Calu3 (cell line): Measurements from ENCODE around the gene ANXA10. TPM values are rescaled to one million over a fixed set of nuclear protein-coding genes. Genes with fewer than 3 reads are reported as not detected.
"Not testable (repeated sequence)": the region's sequence is repeated elsewhere in the genome, so short reads cannot be mapped to it uniquely, and the experiment has no call there.

ENCODE experiments used
- BruUV-seq: library from RNA; stranded (reverse); fragments of 400-500 nt; replicated peaks from 2 replicates; lab custom pipeline; 2021; lab: Mats Ljungman, UMichigan
- CTCF ChIA-PET: fragments of 300-600 bp; sonication (Branson Sonifier 250); formaldehyde crosslinking; loops from one replicate; lab custom pipeline; 2022; ENCODE audit warnings: antibody characterized with exemption; lab: Charles Lee
- DNase-seq: peaks from one replicate; pipeline ENCODE4 v3.0.0; 2022
- H3K27ac Mint-ChIP-seq: one replicate; pipeline ENCODE4 v1.8.0; 2022; ENCODE audit warnings: mixed read lengths; ENCODE audit not compliant: unreplicated experiment
- H3K27me3 Mint-ChIP-seq: one replicate; pipeline ENCODE4 v1.8.0; 2022; ENCODE audit warnings: mixed read lengths; ENCODE audit not compliant: unreplicated experiment
- H3K36me3 Mint-ChIP-seq: one replicate; pipeline ENCODE4 v1.8.0; 2022; ENCODE audit warnings: mild to moderate bottlenecking, moderate library complexity, mixed read lengths; ENCODE audit not compliant: insufficient read depth, unreplicated experiment
- H3K4me1 Mint-ChIP-seq: one replicate; pipeline ENCODE4 v1.8.0; 2022; ENCODE audit warnings: mild to moderate bottlenecking, low read depth, mixed read lengths; ENCODE audit not compliant: unreplicated experiment
- H3K4me3 Mint-ChIP-seq: one replicate; pipeline ENCODE4 v1.8.0; 2022; ENCODE audit warnings: mild to moderate bottlenecking, low read depth, moderate library complexity, mixed read lengths; ENCODE audit not compliant: unreplicated experiment
- H3K9me3 Mint-ChIP-seq: one replicate; pipeline ENCODE4 v1.8.0; 2022; ENCODE audit warnings: low read depth, mixed read lengths; ENCODE audit not compliant: unreplicated experiment
- CTCF ChIP-seq: fragments of 200-600 bp; IDR thresholded peaks from one replicate; pipeline ENCODE4 v1.8.0; 2022; ENCODE audit warnings: antibody characterized with exemption; ENCODE audit not compliant: unreplicated experiment
- intact Hi-C: fragments of 100-400 bp; cut with micrococcal nuclease; formaldehyde crosslinking; loops from one replicate; pipeline ENCODE4 v1.10.0; 2022; ENCODE audit not compliant: unreplicated experiment
- total RNA-seq: library from RNA; stranded (reverse); gene quantifications from 2 replicates; pipeline ENCODE4 v1.2.3, GENCODE V29; 2022

ANXA10 gene
- total RNA-seq, 1 experiment from 2014 or later: 43.2 TPM

DNA sequence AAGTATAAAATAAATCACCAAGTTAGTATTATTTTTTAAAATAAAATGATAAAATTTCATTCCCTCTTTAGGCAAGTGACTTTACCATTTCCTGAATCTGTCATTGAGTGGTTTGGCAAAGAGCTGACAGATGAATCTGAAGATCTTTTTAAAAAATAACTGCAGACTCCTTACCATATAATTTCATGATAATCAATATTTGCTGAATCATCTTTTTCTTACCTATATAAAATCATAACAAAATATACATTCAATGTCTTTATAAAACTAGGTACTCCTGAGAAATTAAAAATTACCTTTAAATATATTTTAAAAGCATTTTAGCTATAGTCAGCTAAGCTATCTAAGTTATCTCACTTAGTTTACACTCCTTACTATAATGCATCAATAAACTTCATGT lies 17.2 kb downstream of the ANXA10 start:
- BruUV-seq: no TSS peak
- intact Hi-C loops: no loop called here
- DNase-seq: no peak
- Mint-ChIP-seq H3K4me1 (no peaks in the 10 kb centered on the region), H3K27ac (no peak overlapping the region), H3K9me3 (no peaks in the 10 kb centered on the region), H3K36me3 (no peaks in the 10 kb centered on the region), H3K4me3 (no peak overlapping the region), H3K27me3 (no peaks in the 10 kb centered on the region)
- CTCF ChIA-PET: no interaction called here
- no peak for TF ChIP-seq CTCF

DNA sequence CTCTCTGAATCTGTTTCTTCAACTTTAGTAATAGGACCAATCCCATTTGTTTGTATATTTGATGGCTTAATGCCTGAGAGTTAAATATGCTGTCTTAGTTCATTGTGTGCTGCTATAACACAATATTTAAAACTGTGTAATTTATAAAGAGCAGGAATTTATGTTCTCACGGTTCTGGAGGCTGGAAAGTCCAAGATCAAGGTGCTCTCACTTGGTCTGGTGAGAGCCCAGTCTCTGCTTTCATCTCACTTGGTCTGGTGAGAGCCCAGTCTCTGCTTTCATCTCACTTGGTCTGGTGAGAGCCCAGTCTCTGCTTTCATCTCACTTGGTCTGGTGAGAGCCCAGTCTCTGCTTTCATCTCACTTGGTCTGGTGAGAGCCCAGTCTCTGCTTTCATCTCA lies 20.7 kb downstream of the ANXA10 start:
- H3K36me3 Mint-ChIP-seq, H3K27me3 Mint-ChIP-seq, intact Hi-C loops: not testable (repeated sequence)

GRCh38 chr4:168118116-168118655 lies 25.8 kb downstream of the ANXA10 start:
- DNase-seq: no peak
- no peak overlapping the region for H3K27ac Mint-ChIP-seq
- H3K4me1 Mint-ChIP-seq: no peaks in the 10 kb centered on the region
- H3K36me3 Mint-ChIP-seq: no peaks in the 10 kb centered on the region
- CTCF ChIA-PET: no interaction called here
- intact Hi-C loops: no loop called here
- no peak overlapping the region for H3K4me3 Mint-ChIP-seq
- no peaks in the 10 kb centered on the region for H3K9me3 Mint-ChIP-seq
- TF ChIP-seq CTCF: no peak
- no TSS peak for BruUV-seq
- H3K27me3 Mint-ChIP-seq: no peaks in the 10 kb centered on the region

More for the DNA sequence above, 20.7 kb downstream of the ANXA10 start:
- H3K27ac Mint-ChIP-seq, H3K4me1 Mint-ChIP-seq, DNase-seq, CTCF ChIA-PET, H3K9me3 Mint-ChIP-seq, H3K4me3 Mint-ChIP-seq, BruUV-seq: not testable (repeated sequence)

GRCh38 chr4:168119100-168119499 lies 26.8 kb downstream of the ANXA10 start:
- H3K9me3 Mint-ChIP-seq: no peaks in the 10 kb centered on the region
- H3K27me3 Mint-ChIP-seq: no peaks in the 10 kb centered on the region
- no TSS peak for BruUV-seq
- CTCF ChIA-PET: no interaction called here
- intact Hi-C loops: no loop called here
- peaks cover 3% of the 10 kb centered on the region for H3K36me3 Mint-ChIP-seq
- TF ChIP-seq CTCF: no peak
- no peak overlapping the region for H3K4me3 Mint-ChIP-seq
- no peak for DNase-seq
- H3K4me1 Mint-ChIP-seq: peaks cover 5% of the 10 kb centered on the region
- no peak overlapping the region for H3K27ac Mint-ChIP-seq

- no peak overlapping the region for H3K4me3 Mint-ChIP-seq
- CTCF ChIA-PET: no interaction called here
- H3K4me1 Mint-ChIP-seq: peaks cover 13% of the 10 kb centered on the region
- peaks cover 6% of the 10 kb centered on the region for H3K36me3 Mint-ChIP-seq
- no peaks in the 10 kb centered on the region for H3K9me3 Mint-ChIP-seq
- H3K27ac Mint-ChIP-seq: no peak overlapping the region
- no peak for DNase-seq
- BruUV-seq: no TSS peak
- TF ChIP-seq CTCF: no peak
- no peaks in the 10 kb centered on the region for H3K27me3 Mint-ChIP-seq
- intact Hi-C loops: no loop called here
Measured at GRCh38 chr4:168119890-168120289, 27.6 kb downstream of the ANXA10 start.
